NCI-H2196 (cell line): Measurements from ENCODE around the gene SERPINF2.
"Not testable (repeated sequence)": the region's sequence is repeated elsewhere in the genome, so short reads cannot be mapped to it uniquely, and the experiment has no call there.

Source experiments
- DNase-seq: peaks from one replicate; lab custom pipeline; 2025; ENCODE audit not compliant: unreplicated experiment; lab: John Stamatoyannopoulos, UW

SERPINF2 gene

GRCh38 chr17:1742371-1743087 is at the start of gene SERPINF2:
SERPINF2 (plus strand) TSS chr17:1742871; CDS start chr17:1744996, 2,125 bp downstream.
- no peak for DNase-seq

GRCh38 chr17:1693339-1693738 is 49.3 kb upstream of the SERPINF2 start:
- no peak for DNase-seq

DNA sequence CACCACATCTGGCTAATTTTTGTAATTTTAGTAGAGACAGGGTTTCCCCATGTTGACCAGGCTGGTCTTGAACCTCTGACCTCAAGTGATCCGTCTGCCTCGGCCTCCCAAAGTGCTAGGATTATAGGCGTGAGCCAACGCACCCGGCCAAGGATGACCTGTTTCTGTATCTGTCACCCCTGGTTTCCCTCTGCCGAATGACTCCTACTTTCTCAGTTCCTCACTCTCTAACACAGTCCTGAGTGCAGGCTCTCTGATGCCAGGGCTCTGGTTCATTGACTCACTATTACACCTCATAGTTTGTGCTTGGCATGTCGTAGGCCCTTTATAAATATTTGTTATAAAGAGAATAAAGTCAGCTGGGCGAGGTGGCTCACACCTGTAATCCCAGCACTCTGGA is 47.3 kb upstream of the SERPINF2 start:
- DNase-seq: no peak

GRCh38 chr17:1697681-1698080 is 45.0 kb upstream of the SERPINF2 start:
- DNase-seq: no peak

DNA sequence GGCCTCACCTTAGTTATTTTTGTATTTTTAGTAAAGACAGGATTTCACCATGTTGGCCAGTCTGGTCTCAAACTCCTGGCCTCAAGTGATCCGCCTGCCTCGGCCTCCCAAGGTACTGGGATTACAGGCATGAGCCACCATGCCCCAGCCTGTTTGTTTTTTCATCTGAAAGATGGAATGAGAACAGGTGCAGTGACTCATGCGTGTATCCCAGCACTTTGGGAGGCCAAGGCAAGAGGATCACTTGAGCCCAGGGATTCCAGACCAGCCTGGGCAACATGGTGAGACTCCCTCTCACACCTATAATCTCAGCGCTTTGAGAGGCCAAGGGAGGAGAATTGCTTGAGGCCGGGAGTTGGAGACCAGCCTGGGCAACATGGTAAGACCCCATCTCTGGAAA is 42.8 kb upstream of the SERPINF2 start:
- DNase-seq: not testable (repeated sequence)

DNA sequence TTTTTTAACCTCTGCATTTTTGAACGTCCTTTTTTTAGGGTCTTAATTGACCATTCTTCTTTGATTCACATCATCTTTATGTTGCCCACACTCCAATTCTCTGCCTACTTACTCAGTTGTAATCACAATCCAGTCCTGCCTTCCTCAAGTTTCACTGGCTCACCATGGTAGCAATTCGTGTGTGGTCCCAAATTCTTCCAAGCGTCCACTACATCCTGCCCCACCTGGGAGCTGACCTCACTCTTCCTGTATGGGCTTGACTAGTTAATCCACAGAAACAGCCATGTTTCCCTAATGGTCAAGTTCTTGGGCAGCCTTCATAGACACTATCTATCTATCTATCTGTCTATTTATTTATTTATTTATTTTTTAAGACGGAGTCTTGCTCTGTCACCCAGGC is 39.6 kb upstream of the SERPINF2 start:
- DNase-seq: no peak

DNA sequence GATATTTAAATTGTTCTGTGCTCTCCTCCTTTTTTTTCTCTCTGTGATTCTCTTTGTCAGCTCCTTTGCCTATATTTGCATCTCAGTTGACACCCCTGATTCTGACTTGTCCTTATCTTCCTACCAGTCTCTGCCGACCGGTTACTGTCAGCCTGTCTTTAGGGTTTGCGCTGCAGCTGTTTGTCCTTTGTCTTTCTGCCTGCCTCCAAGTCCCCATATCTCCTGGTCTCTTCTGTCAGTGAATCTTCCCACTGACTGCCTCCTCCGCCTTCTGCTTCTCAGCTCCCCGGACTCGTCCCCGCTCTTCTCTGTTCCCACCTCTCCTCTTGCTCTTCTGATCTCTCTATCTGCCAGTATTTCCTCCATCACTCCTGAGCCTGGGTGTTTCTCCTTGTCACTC is 37.7 kb upstream of the SERPINF2 start:
- DNase-seq: no peak

- DNase-seq: no peak
These were observed 35.6 kb upstream of the SERPINF2 start for GRCh38 chr17:1707107-1707506.

GRCh38 chr17:1708791-1709346 is 33.8 kb upstream of the SERPINF2 start:
- not testable (repeated sequence) for DNase-seq

DNA sequence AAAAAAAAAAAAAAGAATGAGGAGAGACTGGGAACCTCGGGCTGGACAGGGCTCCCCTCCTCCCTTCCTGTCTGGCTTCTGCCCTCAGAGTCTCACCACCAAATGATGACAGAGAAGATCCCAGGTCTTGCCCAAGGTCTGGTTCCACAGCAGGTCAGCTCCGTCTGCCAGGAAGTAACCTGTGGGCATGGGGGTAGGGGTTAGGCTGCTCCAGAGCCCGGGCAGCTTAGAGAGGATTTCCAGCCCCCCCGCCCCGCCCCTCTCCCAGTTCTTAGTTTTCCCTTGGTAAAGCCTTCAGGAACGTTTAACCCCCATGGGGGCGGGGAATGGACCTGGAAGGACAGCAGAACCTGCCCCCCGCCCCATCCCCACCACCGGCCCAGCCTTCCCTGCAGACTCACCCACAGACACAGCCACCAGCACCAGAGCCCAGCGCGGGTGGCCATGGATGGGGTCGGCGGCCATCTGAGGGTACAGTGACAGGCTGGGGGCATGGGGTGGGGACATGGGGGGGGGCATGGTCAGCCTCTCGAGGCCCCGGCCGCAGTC is 33.2 kb upstream of the SERPINF2 start:
- DNase-seq: no peak

GRCh38 chr17:1709971-1710806 is 32.5 kb upstream of the SERPINF2 start, which contains the start of gene TLCD2:
TLCD2 (minus strand) TSS chr17:1710377; CDS start chr17:1710242, 135 bp downstream.
- peak; percentile 13 for DNase-seq

GRCh38 chr17:1710807-1711553 is 31.7 kb upstream of the SERPINF2 start:
- DNase-seq: no peak

GRCh38 chr17:1711804-1712203 is 30.9 kb upstream of the SERPINF2 start:
- DNase-seq: no peak

- no peak for DNase-seq
These were observed 30.4 kb upstream of the SERPINF2 start for GRCh38 chr17:1712271-1712670.

GRCh38 chr17:1713160-1713877 is 29.4 kb upstream of the SERPINF2 start:
- DNase-seq: no peak

GRCh38 chr17:1713878-1714426 is 28.7 kb upstream of the SERPINF2 start:
- DNase-seq: peak; percentile 26

- peak; percentile 56 for DNase-seq
These were observed 28.2 kb upstream of the SERPINF2 start for GRCh38 chr17:1714427-1714979.

DNA sequence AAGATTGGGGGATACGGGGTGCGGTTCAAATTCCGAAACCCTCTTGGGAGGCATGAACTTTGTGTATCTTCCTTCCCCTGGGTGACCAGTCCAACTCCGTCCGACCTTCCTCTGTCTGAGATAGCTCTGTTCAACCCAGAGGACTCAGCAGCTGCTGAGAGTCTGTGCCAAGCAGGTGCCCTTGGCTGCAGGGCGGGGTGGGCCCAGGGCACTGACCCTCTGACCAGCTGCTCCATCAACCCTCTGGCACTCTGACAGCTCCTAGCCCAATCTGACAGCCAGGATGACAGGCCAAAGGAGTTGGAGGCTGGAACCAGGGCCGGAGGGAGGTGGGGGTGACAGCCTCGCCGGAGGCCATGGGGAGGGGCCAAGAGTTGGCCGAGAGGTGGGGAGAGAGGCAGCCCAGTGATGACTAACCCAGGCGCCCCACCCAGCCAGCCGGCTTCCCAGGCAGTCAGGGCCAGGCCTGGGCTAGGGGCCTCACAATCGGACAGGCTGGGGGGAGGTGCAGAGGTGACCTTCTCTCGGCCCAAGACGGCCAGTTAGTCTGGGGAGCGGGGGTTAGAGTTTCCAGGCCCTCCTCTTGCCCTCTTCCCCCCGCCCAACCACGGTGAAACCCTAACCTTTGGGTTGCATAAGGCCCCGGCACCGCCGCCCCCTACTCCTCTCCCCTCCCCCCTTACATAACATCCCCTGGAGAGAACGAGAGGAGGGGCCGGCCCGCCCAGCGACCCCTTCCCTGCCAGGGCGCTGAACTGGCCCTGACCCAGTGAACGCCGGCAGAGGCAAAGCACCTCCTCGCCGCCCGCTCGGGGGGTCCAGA is 27.5 kb upstream of the SERPINF2 start:
- DNase-seq: peak; percentile 54

DNA sequence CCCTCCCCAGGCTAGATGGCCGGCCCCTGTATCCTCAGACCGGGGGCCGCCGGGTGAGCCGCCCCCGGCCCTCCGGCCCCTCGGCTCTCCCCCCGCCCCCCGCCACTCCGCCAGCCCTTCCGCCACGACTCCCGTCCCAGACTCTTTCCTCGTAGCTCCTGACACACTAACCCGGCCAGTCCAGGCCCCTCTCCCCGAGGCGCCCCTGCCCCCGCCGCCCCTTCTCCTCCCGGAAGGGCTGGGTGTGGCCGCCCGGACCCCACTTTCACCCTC is 26.9 kb upstream of the SERPINF2 start:
- DNase-seq: no peak
